Gastrocnemius medialis (tissue), 4 donors: ENCODE data around the gene PTK7. TPM values are rescaled to one million over a fixed set of nuclear protein-coding genes. Genes with fewer than 3 reads are reported as not detected.

Experiments
- ATAC-seq, 2 donors: fragments of 150-250 bp; one replicate each; pipeline ENCODE4 v1.9.1; 2016
- DNase-seq, 2 donors: peaks; one replicate each; pipeline ENCODE4 v3.0.0-alpha.2; 2019
- H3K27ac ChIP-seq, 4 donors: fragments of 200-600 bp; sonication (generic); 1 replicate in 1 of 4; 2 replicates in 3 of 4; pipeline ENCODE4 v1.5.1; 2016 to 2018; ENCODE audit warnings: mild to moderate bottlenecking in 2 of 4, moderate library complexity in 1 of 4
- H3K27me3 ChIP-seq, 3 donors: fragments of 200-600 bp; sonication (generic) in 2 of 3; 1 replicate in 1 of 3; 2 replicates in 2 of 3; pipeline versions ENCODE4 v1.5.1 to v1.6.0; 2016 to 2019; ENCODE audit warnings: mild to moderate bottlenecking in 1 of 3, moderate library complexity in 1 of 3
- H3K36me3 ChIP-seq, 2 donors: fragments of 200-600 bp; sonication (generic) in 1 of 2; one replicate each; pipeline ENCODE4 v1.5.1; 2017 to 2018
- H3K4me1 ChIP-seq, 2 donors: fragments of 200-600 bp; sonication (generic) in 1 of 2; one replicate each; pipeline ENCODE4 v1.5.1; 2016 to 2017; ENCODE audit warnings: mild to moderate bottlenecking in 2 of 2
- H3K4me3 ChIP-seq, 4 donors: fragments of 200-600 bp; sonication (generic) in 3 of 4; 1 replicate in 1 of 4; 2 replicates in 3 of 4; pipeline ENCODE4 v1.5.1; 2016 to 2019; ENCODE audit warnings: mild to moderate bottlenecking in 2 of 4
- H3K9me3 ChIP-seq, 3 donors: fragments of 200-600 bp; sonication (generic) in 2 of 3; 1 replicate in 1 of 3; 2 replicates in 2 of 3; pipeline ENCODE4 v1.5.1; 2016 to 2019
- POLR2A ChIP-seq, 2 donors: fragments of 450-650 bp; IDR thresholded peaks; one replicate each; pipeline ENCODE4 v1.6.1; 2017; ENCODE audit warnings: antibody characterized with exemption in 2 of 2, mild to moderate bottlenecking in 2 of 2, moderate library complexity in 2 of 2
- in situ Hi-C, 4 donors: fragments of 200-750 bp; cut with MboI; loops; one replicate each; pipeline versions ENCODE4 v1.15.0 to v1.8.0; 2017; ENCODE audit warnings: low sequenced_read_pairs in 4 of 4
- intact Hi-C: fragments of 100-400 bp; cut with DNase I; formaldehyde crosslinking; loops from one replicate; pipeline ENCODE4 v1.15.1; 2023; ENCODE audit warnings: low total_unique reads
- total RNA-seq, 4 donors: library from RNA; depleted of rRNA; stranded (reverse); fragments of >200 nt; gene quantifications; one replicate each; pipeline versions ENCODE4 v1.1.0 to v1.2.3, GENCODE V29; 2016
- TF ChIP-seq, protein P1 (sequence below), 5 experiments: fragments of 450-650 bp in 3 of 5; fragments of 200-600 bp in 2 of 5; sonication (generic) in 2 of 5; IDR thresholded peaks in 4 of 5; conservative IDR thresholded peaks in 1 of 5; 1 replicate in 4 of 5; 2 replicates in 1 of 5; pipeline ENCODE4 v1.5.1; 2016 to 2019; ENCODE audit warnings: antibody characterized with exemption in 5 of 5, mild to moderate bottlenecking in 3 of 5, moderate library complexity in 3 of 5

PTK7 gene
- total RNA-seq, 4 donors from 2014 or later, result 0.15 to 0.64 (median 0.24) TPM

- Histone ChIP-seq H3K27ac (no peak overlapping the region), H3K36me3 (peaks cover 0 to 29% of the 10 kb centered on the region in 2 donors), H3K4me1 (peaks cover 24 to 41% of the 10 kb centered on the region in 2 donors), H3K9me3 (no peaks in the 10 kb centered on the region), H3K4me3 (no peak overlapping the region), H3K27me3 (no peaks in the 10 kb centered on the region)
- intact Hi-C loops, result loop anchor here (2.0 to 10.0 kb wide), 3 partner anchors 71 to 311 kb away; partner anchors contain the start of genes PPP2R5D and TBCC
- in situ Hi-C loops, result no loop called here
- DNase-seq (no peak), ATAC-seq (no peak)
- TF ChIP-seq, protein P1, sequence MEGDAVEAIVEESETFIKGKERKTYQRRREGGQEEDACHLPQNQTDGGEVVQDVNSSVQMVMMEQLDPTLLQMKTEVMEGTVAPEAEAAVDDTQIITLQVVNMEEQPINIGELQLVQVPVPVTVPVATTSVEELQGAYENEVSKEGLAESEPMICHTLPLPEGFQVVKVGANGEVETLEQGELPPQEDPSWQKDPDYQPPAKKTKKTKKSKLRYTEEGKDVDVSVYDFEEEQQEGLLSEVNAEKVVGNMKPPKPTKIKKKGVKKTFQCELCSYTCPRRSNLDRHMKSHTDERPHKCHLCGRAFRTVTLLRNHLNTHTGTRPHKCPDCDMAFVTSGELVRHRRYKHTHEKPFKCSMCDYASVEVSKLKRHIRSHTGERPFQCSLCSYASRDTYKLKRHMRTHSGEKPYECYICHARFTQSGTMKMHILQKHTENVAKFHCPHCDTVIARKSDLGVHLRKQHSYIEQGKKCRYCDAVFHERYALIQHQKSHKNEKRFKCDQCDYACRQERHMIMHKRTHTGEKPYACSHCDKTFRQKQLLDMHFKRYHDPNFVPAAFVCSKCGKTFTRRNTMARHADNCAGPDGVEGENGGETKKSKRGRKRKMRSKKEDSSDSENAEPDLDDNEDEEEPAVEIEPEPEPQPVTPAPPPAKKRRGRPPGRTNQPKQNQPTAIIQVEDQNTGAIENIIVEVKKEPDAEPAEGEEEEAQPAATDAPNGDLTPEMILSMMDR (IDR thresholded peaks at IDR 0.05 in 4 of 5, conservative IDR thresholded peaks at IDR 0.05 in 1 of 5), result no peak
- TF ChIP-seq POLR2A (IDR thresholded peaks at IDR 0.05), result no peak
These were observed 20.1 kb upstream of the PTK7 start for GRCh38 chr6:43055966-43056365.

DNA sequence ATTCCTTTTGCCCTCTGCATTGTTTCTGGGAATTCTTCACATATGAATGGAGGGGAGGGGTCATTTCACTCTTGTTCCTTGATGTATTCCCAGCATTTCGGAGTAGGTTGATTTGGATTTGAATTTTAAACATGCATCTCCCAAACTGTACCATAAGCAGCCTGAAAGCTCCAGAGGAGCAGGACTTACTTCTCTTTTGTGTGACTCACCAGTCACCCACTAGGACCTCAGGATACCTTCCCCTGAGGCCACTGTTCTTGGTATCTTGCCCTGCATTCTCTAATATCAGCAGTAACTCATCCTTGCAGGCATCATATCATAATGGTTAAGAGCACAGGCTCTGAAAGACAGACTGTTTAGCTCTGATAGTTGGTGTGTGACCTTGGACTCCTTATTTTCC, 17.6 kb upstream of the PTK7 start:
- TF ChIP-seq POLR2A (IDR thresholded peaks at IDR 0.05), result no peak
- TF ChIP-seq, protein P1 (IDR thresholded peaks at IDR 0.05 in 4 of 5, conservative IDR thresholded peaks at IDR 0.05 in 1 of 5), result no peak
- peaks cover 28 to 34% of the 10 kb centered on the region in 2 donors for H3K4me1 ChIP-seq
- H3K27me3 ChIP-seq, result no peaks in the 10 kb centered on the region
- H3K36me3 ChIP-seq, result peaks cover 0 to 37% of the 10 kb centered on the region in 2 donors
- H3K4me3 ChIP-seq, result peak overlapping the region; percentile 87 to 98 (median 92)
- peak overlapping the region; percentile 90 to 99 (median 95) for H3K27ac ChIP-seq
- intact Hi-C loops (loop anchor here (2.0 to 10.0 kb wide), 3 partner anchors 80 to 314 kb away; partner anchors contain the start of genes PEX6 and TBCC), in situ Hi-C loops (no loop called here)
- ATAC-seq (no peak), DNase-seq (no peak)
- no peaks in the 10 kb centered on the region for H3K9me3 ChIP-seq

- DNase-seq, result peak; percentile 99
- in situ Hi-C loops (no loop called here), intact Hi-C loops (loop anchor here (1.0 to 10.0 kb wide), 6 partner anchors 45 to 315 kb away; partner anchors contain the start of genes KLHDC3, PEX6 and TBCC)
- no peaks in the 10 kb centered on the region for H3K9me3 ChIP-seq
- H3K27me3 ChIP-seq, result no peaks in the 10 kb centered on the region
- H3K4me3 ChIP-seq, result peak within 1 kb of the TSS; percentile 87 to 98 (median 92)
- TF ChIP-seq, protein P1 (IDR thresholded peaks at IDR 0.05 in 4 of 5, conservative IDR thresholded peaks at IDR 0.05 in 1 of 5), result no peak
- TF ChIP-seq POLR2A (IDR thresholded peaks at IDR 0.05), result peak; percentile 72 to 88
- peaks cover 0 to 46% of the 10 kb centered on the region in 2 donors for H3K36me3 ChIP-seq
- H3K4me1 ChIP-seq, result peaks cover 24 to 30% of the 10 kb centered on the region in 2 donors
- H3K27ac ChIP-seq, result peak within 1 kb of the TSS; percentile 90 to 99 (median 95)
- ATAC-seq, result peak; percentile 94 to 97
These were observed 16.7 kb upstream of the PTK7 start, which contains the start of the genes KLC4 and MRPL2 for GRCh38 chr6:43059168-43060033. TSS of gene KLC4 (plus strand) at chr6:43059631. CDS start at chr6:43061336, 1,705 bp downstream. TSS of gene MRPL2 (minus strand) at chr6:43059434. CDS start at chr6:43059381, 53 bp downstream.

- no peaks in the 10 kb centered on the region for H3K27me3 ChIP-seq
- peak in 1 of 2 donors; percentile 41 for DNase-seq
- in situ Hi-C loops, result no loop called here
- intact Hi-C loops, result no loop called here
- peaks cover 21 to 29% of the 10 kb centered on the region in 2 donors for H3K4me1 ChIP-seq
- peak overlapping the region; percentile 90 to 99 (median 95) for H3K27ac ChIP-seq
- H3K9me3 ChIP-seq, result no peaks in the 10 kb centered on the region
- peak overlapping the region; percentile 74 to 98 (median 87) for H3K4me3 ChIP-seq
- TF ChIP-seq POLR2A (IDR thresholded peaks at IDR 0.05), result no peak
- TF ChIP-seq, protein P1 (IDR thresholded peaks at IDR 0.05 in 4 of 5, conservative IDR thresholded peaks at IDR 0.05 in 1 of 5), result no peak
- peaks cover 0 to 52% of the 10 kb centered on the region in 2 donors for H3K36me3 ChIP-seq
- ATAC-seq, result peak; percentile 16 to 33
These were observed 15.9 kb upstream of the PTK7 start for GRCh38 chr6:43060034-43060754.
